Fibroblast of villous mesenchyme (primary cell): Measurements from ENCODE around the gene TUBB2A. TPM values are rescaled to one million over a fixed set of nuclear protein-coding genes. Genes with fewer than 3 reads are reported as not detected.
"Not testable (repeated sequence)": the region's sequence is repeated elsewhere in the genome, so short reads cannot be mapped to it uniquely, and the experiment has no call there.

Experiments
- DNase-seq: peaks from one replicate; pipeline ENCODE4 v3.0.0-alpha.2; 2010; ENCODE audit warnings: low read depth
- H3K4me3 ChIP-seq: 2 replicates; pipeline ENCODE4 v1.5.1; 2011; ENCODE audit warnings: low read depth, mild to moderate bottlenecking, low read length
- total RNA-seq: library from RNA; depleted of rRNA; stranded (reverse); fragments of >200 nt; gene quantifications from 2 replicates; pipeline ENCODE4 v1.2.3, GENCODE V29; 2012
- TF ChIP-seq, protein P1 (sequence below): IDR thresholded peaks from 2 replicates; pipeline ENCODE4 v1.5.1; 2012; ENCODE audit warnings: low read depth, mild to moderate bottlenecking, low read length; ENCODE audit not compliant: insufficient read depth

The TUBB2A gene
- total RNA-seq, 1 donor = 90.7 TPM

DNA sequence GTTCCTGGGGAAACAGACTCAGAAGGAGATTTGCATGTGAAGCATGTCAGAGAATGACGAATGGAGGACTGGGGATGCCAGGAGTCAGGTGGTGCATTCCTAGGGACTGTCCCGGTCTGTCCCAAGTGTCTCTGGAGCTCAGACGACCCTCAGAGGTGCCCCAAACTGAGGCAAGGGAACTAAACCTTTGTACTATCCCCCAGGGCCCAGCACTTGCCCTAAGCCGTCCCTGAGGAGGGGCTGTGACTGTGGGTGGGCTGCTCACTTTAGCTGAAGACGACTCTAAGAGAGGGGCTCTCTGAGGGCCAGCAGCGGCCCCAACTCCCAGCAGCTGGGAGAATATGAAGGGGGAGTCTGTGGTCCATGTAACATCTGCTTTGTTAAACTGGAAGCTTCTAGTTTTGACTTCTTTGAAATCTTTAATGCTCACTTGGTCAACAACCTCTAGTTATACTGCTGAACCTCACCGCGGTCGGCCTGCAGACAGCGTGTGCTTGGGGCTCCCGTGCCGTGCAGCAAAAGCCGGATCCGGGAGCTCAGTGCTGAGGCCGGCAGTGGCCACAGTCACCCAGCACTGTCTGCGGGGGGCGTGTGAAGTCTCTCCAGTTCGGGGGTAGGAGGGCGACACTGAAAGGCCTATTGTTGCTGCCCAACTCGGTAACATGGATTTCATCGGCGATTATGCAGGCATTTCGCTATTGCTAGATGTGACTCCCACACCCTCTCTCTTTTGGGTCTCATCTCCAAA is 35.9 kb upstream of the TUBB2A start:
- TF ChIP-seq, protein P1, sequence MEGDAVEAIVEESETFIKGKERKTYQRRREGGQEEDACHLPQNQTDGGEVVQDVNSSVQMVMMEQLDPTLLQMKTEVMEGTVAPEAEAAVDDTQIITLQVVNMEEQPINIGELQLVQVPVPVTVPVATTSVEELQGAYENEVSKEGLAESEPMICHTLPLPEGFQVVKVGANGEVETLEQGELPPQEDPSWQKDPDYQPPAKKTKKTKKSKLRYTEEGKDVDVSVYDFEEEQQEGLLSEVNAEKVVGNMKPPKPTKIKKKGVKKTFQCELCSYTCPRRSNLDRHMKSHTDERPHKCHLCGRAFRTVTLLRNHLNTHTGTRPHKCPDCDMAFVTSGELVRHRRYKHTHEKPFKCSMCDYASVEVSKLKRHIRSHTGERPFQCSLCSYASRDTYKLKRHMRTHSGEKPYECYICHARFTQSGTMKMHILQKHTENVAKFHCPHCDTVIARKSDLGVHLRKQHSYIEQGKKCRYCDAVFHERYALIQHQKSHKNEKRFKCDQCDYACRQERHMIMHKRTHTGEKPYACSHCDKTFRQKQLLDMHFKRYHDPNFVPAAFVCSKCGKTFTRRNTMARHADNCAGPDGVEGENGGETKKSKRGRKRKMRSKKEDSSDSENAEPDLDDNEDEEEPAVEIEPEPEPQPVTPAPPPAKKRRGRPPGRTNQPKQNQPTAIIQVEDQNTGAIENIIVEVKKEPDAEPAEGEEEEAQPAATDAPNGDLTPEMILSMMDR = no peak
- no peak for DNase-seq
- H3K4me3 ChIP-seq = no peak overlapping the region

DNA sequence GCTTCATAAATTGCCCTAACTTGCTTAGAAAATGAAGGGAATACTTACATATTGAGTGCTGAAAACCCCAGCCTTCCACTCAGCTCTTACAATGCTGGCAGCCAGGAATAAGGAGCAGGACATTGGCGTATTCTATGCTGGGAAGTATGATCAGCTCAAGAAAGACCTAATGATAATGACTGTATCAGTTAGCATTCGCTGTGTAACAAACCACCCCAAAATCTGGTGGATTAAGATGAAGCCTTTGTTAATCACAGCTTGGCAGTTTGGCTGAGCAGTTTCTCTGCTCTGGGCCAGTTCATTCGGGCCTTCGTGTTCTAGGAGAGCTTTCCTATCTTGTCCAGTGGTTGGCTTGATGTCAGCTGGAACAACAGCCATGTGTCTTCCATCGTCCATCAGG is 33.4 kb upstream of the TUBB2A start:
- TF ChIP-seq, protein P1 = no peak
- H3K4me3 ChIP-seq = no peak overlapping the region
- no peak for DNase-seq

DNA sequence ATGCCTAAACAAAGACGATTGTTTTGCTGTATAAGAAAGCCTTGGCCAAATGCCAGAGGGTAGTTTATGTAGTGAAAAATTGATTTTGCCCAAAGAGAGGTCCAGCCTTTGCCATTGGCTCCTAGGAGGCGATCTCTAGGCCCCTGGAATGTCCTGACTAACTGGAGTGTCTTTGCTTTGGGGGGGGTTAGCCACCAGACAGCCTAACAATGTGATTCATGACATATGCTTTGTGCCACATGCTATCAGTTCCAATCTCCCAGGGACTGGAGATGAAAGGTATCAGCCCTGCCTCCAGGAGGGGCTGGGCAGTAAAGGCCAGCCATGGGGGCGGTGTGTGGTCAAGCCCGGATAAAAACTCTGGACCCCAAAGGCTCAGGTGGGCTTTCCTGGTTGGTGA is 32.7 kb upstream of the TUBB2A start:
- TF ChIP-seq, protein P1 = no peak
- no peak overlapping the region for H3K4me3 ChIP-seq
- DNase-seq = no peak

GRCh38 chr6:3189192-3189591 is 31.8 kb upstream of the TUBB2A start:
- not testable (repeated sequence) for DNase-seq, H3K4me3 ChIP-seq

DNA sequence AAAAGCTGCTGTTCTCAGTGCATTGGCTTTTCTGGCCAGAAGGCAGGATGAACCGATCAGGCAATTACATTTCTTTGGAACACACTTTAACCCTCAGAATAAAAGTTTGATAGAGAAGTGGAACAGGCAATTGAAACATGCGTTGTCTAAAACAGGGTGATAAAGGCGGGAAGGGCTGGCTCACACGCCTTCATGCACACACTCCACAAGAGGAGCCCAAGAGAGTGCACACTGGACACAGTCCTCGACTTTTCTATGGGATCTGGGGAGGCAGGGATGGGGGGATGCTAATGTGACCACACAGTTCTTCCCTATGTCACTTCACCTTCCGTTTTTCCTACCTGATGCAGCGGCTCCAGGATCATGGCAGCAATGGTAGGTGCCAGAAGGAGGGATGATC is 30.9 kb upstream of the TUBB2A start:
- TF ChIP-seq, protein P1 = no peak
- no peak overlapping the region for H3K4me3 ChIP-seq
- DNase-seq = no peak

- no peak overlapping the region for H3K4me3 ChIP-seq
- no peak for DNase-seq
- TF ChIP-seq, protein P1 = no peak
Observed at GRCh38 chr6:3186974-3187382, 29.6 kb upstream of the TUBB2A start.

DNA sequence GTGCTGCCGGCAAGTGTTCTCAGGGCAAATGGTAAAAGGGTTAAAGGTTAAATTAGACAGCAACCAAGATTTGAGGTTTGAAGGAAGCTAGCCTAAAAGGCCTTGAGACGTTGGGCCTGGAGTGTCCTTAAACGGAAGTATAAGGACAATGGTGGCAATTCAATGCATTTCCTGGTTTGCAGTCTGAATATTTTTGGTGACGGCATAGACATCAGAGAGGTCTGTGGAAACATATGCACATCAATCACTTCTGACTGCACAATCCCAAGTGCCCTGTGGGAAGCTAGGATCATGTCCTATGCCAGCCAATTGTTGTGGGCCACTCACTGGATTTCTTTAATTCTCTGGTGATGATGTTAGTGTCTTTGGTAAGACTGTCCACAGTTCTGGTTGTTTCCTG is 25.7 kb upstream of the TUBB2A start:
- H3K4me3 ChIP-seq = no peak overlapping the region
- DNase-seq = no peak
- TF ChIP-seq, protein P1 = no peak
